Muscle layer of duodenum (tissue), 2 donors: ENCODE measurements around the gene RSAD1.
"Not testable (repeated sequence)": the region's sequence is repeated elsewhere in the genome, so short reads cannot be mapped to it uniquely, and the experiment has no call there.

Source experiments
- H3K27ac ChIP-seq: one replicate; pipeline ENCODE4 v1.7.0; 2013; ENCODE audit warnings: mild to moderate bottlenecking, low read length
- H3K27me3 ChIP-seq: one replicate; pipeline ENCODE4 v1.7.0; 2013; ENCODE audit warnings: low read depth, mild to moderate bottlenecking, control low read depth, low read length
- H3K36me3 ChIP-seq, 2 donors: one replicate each; pipeline ENCODE4 v1.7.0; 2013; ENCODE audit warnings: low read length in 2 of 2, control low read depth in 1 of 2, mild to moderate bottlenecking in 1 of 2; ENCODE audit not compliant: insufficient read depth in 2 of 2, control insufficient read depth in 1 of 2
- H3K4me1 ChIP-seq, 2 donors: one replicate each; pipeline ENCODE4 v1.7.0; 2013; ENCODE audit warnings: low read length in 2 of 2, mild to moderate bottlenecking in 2 of 2, control low read depth in 1 of 2, moderate library complexity in 1 of 2; ENCODE audit not compliant: insufficient read depth in 2 of 2, control insufficient read depth in 1 of 2
- H3K4me3 ChIP-seq, 2 donors: one replicate each; pipeline ENCODE4 v1.7.0; 2013; ENCODE audit warnings: low read length in 2 of 2, low read depth in 1 of 2, mild to moderate bottlenecking in 1 of 2
- H3K9me3 ChIP-seq, 2 donors: one replicate each; pipeline ENCODE4 v1.7.0; 2013; ENCODE audit warnings: low read length in 2 of 2, control low read depth in 1 of 2, mild to moderate bottlenecking in 1 of 2; ENCODE audit not compliant: control insufficient read depth in 1 of 2
- donor health status: healthy.

RSAD1 gene

GRCh38 chr17:50468304-50469207, 10.1 kb upstream of the RSAD1 start, which contains the start of gene CHAD:
CHAD (minus strand) TSS chr17:50468880; CDS start chr17:50468813, 67 bp downstream.
- no peaks in the 10 kb centered on the region for H3K36me3 ChIP-seq
- peaks cover 12% of the 10 kb centered on the region for H3K27me3 ChIP-seq
- H3K27ac ChIP-seq: no peak within 1 kb of the TSS
- no peaks in the 10 kb centered on the region for H3K9me3 ChIP-seq
- peaks cover 0 to 16% of the 10 kb centered on the region in 2 donors for H3K4me1 ChIP-seq
- H3K4me3 ChIP-seq: peak within 1 kb of the TSS; percentile 26 to 56

- H3K9me3 ChIP-seq: no peaks in the 10 kb centered on the region
- peaks cover 12% of the 10 kb centered on the region for H3K27me3 ChIP-seq
- peaks cover 0 to 16% of the 10 kb centered on the region in 2 donors for H3K4me1 ChIP-seq
- H3K36me3 ChIP-seq: no peaks in the 10 kb centered on the region
- H3K27ac ChIP-seq: no peak overlapping the region
- peak overlapping the region; percentile 7 to 56 for H3K4me3 ChIP-seq
These were observed 9.5 kb upstream of the RSAD1 start for GRCh38 chr17:50469208-50469605.

DNA sequence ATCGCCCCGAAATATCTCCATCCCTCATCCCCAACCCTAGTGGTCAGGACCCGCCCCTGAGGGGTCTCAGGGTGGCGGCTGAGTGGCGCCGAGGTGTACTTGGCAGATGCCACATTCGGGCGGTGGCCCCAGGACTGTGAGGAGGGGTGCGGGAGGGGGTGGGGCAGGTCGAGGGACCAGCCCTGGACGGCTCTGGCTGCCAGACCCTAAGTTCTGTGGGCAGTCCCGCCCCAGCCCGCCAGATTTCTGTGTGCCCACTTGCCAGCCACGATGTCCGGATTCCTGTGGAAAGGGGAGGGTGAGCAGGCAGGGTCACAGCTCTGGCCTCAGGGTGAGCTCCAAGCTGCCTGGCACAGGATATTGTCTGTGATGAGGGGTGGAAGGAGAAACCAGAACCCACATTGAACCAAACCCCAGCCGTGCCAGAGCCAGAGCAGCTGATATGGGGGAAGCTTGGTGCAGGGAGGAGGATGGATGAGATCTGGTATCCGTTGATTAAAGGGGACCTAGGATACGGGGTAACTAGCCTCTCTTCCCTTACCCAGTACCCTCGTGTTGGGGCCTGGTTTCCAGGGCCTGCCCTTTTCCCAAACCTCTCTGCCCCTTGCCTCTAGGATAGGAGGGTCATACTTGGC, 8.9 kb upstream of the RSAD1 start:
- Histone ChIP-seq H3K27me3 (peaks cover 12% of the 10 kb centered on the region), H3K4me3 (no peak overlapping the region), H3K27ac (no peak overlapping the region), H3K9me3 (no peaks in the 10 kb centered on the region), H3K36me3 (no peaks in the 10 kb centered on the region), H3K4me1 (peaks cover 0 to 16% of the 10 kb centered on the region in 2 donors)

DNA sequence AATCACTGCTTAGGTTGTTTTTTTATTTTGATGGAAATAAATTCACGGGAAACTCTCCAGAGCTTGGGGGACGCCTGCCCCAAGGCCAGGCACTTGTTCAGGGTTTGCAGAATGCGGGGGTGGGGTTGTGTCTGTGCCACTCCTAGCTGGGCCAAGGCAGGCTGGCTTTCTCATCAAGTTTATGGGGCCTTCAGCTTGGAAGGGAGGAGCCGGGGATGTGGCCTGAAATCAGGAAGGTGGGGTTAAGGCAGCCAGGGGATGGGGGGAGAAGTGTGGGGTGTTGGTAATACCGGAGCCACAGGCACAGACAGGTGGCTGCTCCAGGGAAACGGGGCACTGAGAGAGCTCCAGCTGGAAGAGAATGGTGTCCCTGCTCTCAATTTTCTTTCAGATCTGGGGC, 8.2 kb upstream of the RSAD1 start:
- no peak overlapping the region for H3K4me3 ChIP-seq
- peaks cover 0 to 16% of the 10 kb centered on the region in 2 donors for H3K4me1 ChIP-seq
- H3K36me3 ChIP-seq: no peaks in the 10 kb centered on the region
- H3K27ac ChIP-seq: no peak overlapping the region
- no peaks in the 10 kb centered on the region for H3K9me3 ChIP-seq
- H3K27me3 ChIP-seq: peaks cover 12% of the 10 kb centered on the region

DNA sequence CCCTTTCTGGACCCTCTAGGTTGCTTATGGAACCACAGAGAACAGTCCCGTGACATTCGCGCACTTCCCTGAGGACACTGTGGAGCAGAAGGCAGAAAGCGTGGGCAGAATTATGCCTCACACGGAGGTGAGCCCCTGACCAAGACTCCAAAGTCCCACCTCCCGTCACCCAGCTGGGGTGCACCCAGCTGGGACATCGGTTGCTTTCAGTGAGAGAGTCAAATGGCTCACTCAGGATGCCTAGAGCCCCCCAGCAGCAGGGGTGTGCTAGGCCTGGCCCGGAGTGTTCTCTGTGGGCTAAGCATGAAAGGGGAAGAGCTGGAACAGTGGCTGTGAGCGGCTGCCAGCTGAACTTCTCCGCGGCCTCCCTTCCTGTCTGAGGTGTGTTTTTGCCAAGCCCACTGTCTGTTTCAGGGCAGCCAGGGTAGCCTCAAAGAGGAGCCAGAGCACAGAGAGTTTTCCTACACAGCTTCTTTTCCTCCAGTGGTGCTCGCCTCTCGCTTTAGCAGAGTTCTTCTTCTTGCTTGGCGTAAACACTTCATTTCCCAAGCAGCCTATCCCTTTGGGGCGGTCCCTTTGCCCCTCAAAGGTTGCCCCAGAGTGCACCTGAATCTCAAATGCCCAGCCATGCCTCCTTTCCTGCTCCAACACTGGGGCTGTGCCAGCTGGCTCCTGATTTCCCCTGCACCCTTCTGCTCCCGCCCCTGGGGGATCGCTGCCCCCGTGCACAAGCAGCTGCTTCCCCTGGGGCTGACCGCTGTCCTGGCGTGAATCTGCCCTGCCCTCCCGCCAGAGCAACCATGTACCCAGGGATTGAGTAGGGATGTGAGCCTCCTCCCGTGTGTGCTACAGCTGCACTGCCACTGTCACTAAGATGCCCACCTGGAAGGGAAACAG, 7.4 kb upstream of the RSAD1 start:
- Histone ChIP-seq H3K4me3 (no peak overlapping the region), H3K9me3 (no peaks in the 10 kb centered on the region), H3K27ac (no peak overlapping the region), H3K4me1 (peaks cover 0 to 16% of the 10 kb centered on the region in 2 donors), H3K36me3 (no peaks in the 10 kb centered on the region), H3K27me3 (peaks cover 12% of the 10 kb centered on the region)

GRCh38 chr17:50472286-50472685, 6.4 kb upstream of the RSAD1 start:
- no peaks in the 10 kb centered on the region for H3K36me3 ChIP-seq
- no peaks in the 10 kb centered on the region for H3K9me3 ChIP-seq
- no peak overlapping the region for H3K27ac ChIP-seq
- no peak overlapping the region for H3K4me3 ChIP-seq
- peaks cover 12% of the 10 kb centered on the region for H3K27me3 ChIP-seq
- H3K4me1 ChIP-seq: peaks cover 0 to 16% of the 10 kb centered on the region in 2 donors

- not testable (repeated sequence) for H3K36me3 ChIP-seq, H3K9me3 ChIP-seq, H3K4me3 ChIP-seq, H3K27ac ChIP-seq, H3K27me3 ChIP-seq
- peaks cover 0 to 16% of the 10 kb centered on the region in 2 donors for H3K4me1 ChIP-seq
These were observed 5.9 kb upstream of the RSAD1 start for GRCh38 chr17:50472761-50473161.

DNA sequence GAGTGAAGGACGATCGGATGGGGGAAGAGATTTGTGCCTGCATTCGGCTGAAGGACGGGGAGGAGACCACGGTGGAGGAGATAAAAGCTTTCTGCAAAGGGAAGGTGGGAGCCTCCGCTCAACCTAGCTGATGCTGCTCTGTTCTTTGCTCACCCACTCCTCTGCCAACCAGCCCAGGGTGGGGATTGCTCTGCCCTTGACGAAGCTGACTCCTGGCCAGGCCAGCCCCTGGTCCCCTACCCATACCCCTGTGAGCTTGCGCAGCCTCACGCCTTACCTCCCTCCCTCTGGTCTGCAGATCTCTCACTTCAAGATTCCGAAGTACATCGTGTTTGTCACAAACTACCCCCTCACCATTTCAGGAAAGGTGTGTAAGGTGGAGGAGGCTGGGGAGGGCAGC, 4.8 kb upstream of the RSAD1 start:
- no peaks in the 10 kb centered on the region for H3K9me3 ChIP-seq
- no peak overlapping the region for H3K4me3 ChIP-seq
- H3K36me3 ChIP-seq: no peaks in the 10 kb centered on the region
- peaks cover 0 to 12% of the 10 kb centered on the region in 2 donors for H3K4me1 ChIP-seq
- no peaks in the 10 kb centered on the region for H3K27me3 ChIP-seq
- H3K27ac ChIP-seq: no peak overlapping the region

GRCh38 chr17:50474523-50474922, 4.1 kb upstream of the RSAD1 start:
- H3K4me1 ChIP-seq: peaks cover 0 to 8% of the 10 kb centered on the region in 2 donors
- no peak overlapping the region for H3K27ac ChIP-seq
- H3K27me3 ChIP-seq: no peaks in the 10 kb centered on the region
- no peak overlapping the region for H3K4me3 ChIP-seq
- no peaks in the 10 kb centered on the region for H3K36me3 ChIP-seq
- no peaks in the 10 kb centered on the region for H3K9me3 ChIP-seq

- Histone ChIP-seq H3K4me1 (peaks cover 0 to 16% of the 10 kb centered on the region in 2 donors), H3K27me3 (no peaks in the 10 kb centered on the region), H3K4me3 (no peak overlapping the region)
These were observed 3.3 kb upstream of the RSAD1 start for GRCh38 chr17:50475362-50475761.

More at GRCh38 chr17:50475362-50475761, 3.3 kb upstream of the RSAD1 start:
- Histone ChIP-seq H3K36me3 (peaks cover 0 to 3% of the 10 kb centered on the region in 2 donors), H3K27ac (no peak overlapping the region), H3K9me3 (no peaks in the 10 kb centered on the region)
